SKM-1 (cell line): ENCODE data around the gene BCLAF1.
"Not testable (repeated sequence)": the region's sequence is repeated elsewhere in the genome, so short reads cannot be mapped to it uniquely, and the experiment has no call there.

Experiments used
- DNase-seq: peaks from one replicate; lab custom pipeline; 2025; ENCODE audit not compliant: unreplicated experiment; lab: John Stamatoyannopoulos, UW

The BCLAF1 gene

DNA sequence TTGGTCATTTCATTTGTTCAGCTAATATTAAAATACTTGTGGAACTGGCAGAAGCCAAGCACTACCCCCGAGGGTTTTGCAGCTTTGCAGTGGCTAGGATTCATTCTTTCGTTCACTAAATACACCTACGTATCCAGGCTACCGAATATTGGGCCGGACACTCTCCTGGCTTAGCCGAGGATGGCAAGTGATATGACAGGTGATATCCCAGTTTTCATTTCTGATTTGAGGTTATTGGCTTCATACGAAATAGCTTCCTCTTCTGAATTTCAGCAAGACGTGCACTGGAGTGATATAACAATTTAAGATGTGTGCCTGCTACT, 39.0 kb downstream of the BCLAF1 start:
- DNase-seq = no peak

DNA sequence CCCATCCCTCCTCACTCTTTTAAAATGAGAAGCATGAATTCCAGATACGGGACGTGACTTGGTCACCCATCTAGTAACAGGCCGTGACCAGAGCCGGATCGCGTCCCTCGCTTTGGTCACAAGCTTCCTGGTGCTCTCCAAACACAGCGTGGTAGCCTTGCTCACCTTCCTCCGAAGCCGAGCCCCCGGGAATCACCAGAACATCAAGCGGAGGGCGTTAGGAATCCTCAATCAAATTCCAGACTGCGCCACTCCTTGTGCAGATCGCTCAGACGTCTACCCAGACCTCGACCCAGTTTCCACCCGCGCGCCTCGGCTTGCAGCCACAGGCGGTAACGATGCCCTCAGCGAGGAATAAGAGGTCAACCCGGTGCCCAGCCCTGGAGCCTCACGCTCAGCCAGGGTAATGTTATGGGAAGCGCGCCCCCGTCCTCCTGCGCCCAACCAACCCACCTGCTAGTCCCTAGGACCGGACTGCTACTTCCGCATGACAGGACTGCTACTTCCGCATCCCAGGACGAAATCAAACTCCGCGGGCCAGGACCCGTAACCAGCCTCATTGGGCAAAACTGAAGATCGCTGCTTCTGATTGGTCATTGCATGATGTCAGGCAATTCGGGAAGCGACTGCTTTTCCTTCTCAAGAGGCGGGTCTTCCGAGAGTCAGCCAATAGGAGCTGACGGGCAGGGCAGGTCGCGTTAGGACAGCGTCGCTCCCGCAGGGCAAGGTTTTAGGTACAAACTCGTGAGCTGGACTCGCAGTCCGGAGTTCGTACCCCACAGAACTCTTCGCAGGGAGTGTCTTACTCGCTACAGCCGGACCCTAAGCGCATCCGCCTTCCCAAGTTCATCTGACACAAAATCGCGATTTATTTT, 39.6 kb downstream of the BCLAF1 start, which contains the start of gene MTFR2:
MTFR2 (minus strand) TSS at position 501 of the 875 bp plus-strand sequence. CDS start 1,212 bp downstream, outside the sequence.
- peak; percentile 98 for DNase-seq

DNA sequence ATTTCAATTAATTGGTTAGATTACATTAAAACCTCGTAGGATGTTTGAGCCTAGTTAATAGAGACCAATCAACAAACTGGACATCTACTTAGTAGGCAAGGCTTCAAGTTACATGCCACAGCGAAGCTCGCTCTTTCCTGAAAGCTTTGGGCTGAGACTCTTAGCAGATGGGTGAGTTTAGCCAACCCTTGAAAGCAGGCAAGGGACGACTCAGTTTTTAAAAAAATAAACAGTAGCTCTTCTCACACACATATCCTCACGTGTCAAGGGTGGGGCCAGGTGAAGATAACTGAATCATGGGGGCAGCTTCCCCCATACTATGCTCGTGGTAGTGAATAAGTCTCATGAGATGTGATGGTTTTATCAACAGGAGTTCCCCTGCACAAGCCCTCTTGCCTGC, 40.3 kb downstream of the BCLAF1 start:
- DNase-seq = no peak

GRCh38 chr6:136244061-136244616, 45.5 kb downstream of the BCLAF1 start:
- no peak for DNase-seq

DNA sequence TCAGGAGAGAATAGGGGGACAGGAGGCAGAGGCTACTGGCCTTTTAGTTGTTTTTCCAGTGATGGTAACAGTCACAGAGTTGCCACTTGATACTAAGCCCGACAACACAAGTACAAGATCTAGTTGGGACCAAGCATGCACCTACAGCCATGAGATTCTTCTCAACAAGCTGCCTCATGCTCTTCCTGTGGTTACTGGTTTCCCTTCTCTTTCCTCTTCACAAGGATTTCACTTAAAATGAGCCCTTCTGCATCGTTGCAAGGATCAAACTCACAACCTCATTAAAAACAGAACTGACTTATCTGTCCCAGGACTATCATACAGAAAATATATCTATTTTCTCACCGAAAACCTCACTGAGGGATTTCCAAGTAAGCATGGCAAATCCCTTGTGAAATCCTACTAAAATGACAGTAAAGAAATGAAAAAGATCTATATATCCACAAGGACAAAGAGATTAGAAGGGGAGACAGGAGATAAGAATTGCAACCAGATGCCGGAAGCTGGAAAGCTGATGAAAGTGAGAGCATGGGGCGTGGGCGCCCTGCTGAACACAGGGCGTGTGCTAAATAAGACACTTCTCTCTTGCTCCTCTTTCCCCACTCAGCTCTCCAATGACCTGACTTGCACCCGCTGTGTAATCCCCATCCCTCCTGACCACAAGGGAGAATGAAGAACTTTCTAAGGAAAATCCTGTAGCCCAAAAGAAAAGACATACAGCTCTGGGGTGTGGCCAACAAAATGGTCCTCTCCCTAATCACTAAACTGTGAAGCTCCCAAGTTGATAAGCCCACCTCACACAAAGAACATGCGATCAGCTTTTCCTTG, 53.0 kb downstream of the BCLAF1 start:
- no peak for DNase-seq

DNA sequence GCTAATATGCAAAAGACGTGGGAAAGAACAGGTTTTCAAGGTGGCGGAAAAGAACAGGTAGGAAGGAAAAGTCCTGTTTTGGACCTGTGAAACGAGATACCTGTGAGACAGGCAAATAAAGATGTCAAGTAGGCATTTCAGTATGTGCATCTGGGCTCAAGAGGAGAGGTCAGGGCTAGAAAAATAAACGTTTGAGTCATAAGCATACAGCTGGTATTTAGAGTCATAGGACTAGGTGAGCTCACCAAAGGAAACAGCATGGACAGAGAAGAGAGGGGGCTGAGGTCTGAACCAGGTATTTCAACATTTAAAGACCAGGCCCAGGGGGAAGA, 54.4 kb downstream of the BCLAF1 start:
- no peak for DNase-seq

GRCh38 chr6:136232701-136233100, 56.9 kb downstream of the BCLAF1 start:
- no peak for DNase-seq

DNA sequence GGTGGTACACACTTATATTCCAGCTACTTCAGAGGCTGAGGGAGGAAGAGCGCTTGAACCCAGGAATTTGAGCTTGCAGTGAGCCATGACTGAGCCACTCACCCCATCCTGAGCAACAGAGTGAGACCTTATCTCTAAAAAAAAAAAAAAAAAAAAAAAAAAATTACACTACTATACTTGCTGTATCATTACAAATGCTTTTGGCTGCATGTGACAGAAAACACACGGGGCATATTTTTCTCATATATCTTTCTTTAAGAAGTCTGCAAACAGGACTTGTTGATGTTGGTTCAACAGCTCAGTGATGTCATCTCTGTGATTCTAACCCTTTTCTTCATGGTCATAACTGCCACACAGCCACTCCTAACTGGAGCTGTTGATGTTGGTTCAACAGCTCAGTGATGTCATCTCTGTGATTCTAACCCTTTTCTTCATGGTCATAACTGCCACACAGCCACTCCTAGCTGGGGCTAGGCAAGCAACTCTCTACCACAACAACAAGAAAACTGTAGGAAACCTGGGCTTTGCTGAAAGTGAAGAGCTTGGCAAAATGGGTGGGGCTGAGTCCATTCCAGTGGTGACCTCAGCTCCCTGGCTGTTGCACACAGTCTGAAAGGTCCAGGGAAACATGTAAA, 59.3 kb downstream of the BCLAF1 start:
- DNase-seq = no peak

DNA sequence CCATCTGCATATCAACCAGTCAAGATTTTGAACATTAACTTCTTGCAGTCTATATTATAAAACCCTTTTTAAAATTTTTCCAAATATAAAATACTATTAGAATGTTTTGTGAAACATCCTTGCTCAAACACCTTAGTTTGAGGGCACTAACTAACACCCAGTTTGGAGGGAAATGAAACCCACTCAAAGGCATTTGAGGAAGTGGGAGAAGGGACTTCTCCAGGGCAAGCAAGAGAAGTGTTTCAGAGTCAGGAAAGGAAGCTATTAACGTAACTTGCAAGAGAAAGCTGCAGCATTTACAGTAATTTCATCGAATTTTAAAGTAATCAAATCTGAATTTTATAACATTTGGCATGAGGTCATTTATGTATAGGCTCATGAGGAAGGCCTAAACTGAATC, 60.8 kb downstream of the BCLAF1 start:
- no peak for DNase-seq

- no peak for DNase-seq
These were observed 62.8 kb downstream of the BCLAF1 start for GRCh38 chr6:136226674-136227377.

- DNase-seq = peak; percentile 45
These were observed 63.5 kb downstream of the BCLAF1 start for GRCh38 chr6:136226027-136226673.

GRCh38 chr6:136225496-136225895, 64.2 kb downstream of the BCLAF1 start:
- DNase-seq = no peak

DNA sequence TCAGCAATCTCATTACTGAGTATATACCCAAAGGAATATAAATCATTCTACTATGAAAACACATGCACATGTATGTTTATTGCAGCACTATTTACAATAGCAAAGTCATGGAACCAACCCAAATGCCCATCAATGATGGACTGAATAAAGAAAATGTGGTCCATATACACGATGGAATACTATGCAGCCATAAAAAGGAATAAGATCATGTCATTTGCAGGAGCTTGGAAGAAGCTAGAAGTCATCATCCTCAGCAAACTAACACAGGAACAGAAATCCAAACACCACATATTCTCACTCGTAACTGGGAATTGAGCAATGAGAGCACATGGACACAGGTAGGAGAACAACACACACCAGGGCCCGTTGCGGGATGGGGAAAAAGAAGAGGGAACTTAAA, 64.7 kb downstream of the BCLAF1 start:
- not testable (repeated sequence) for DNase-seq

DNA sequence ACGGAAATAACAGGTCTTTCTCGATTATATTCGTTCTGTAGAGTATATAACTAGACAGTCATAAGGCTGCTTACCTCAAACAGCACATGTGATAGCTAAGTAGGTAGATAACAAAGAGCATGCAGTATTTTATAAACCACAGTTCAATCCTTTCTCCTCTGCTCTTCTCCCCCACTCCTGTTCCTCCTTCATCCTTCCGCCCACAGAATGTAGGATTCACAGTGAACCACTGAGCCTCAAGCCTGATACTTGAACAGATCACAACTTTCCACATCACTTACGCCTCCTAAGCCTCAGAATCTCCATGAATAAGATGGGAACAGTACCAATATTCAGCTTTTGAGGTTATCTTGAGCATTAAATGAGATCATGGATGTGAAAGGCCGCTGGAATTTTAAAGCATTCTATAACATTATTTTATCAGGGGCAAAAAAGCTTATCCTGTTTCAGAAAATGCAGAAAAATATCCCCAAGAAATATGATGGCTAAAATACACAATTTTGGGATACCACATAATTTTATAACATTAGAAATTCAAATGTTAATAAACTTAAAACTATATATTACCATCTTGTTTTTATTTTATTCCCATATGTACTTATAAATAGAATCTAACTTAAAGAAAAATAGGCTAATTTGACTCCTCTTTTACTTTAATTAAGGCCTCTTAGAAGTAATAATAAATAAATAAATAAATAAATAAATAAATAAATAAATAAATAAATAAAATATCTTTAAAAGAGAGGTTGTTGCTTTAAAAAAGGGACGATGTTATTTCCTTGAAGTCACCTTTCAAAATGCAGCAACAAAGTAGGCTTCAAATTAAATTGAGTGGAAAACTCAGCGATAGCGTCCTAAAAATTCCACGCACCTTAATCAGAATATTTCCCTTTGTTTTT, 72.9 kb downstream of the BCLAF1 start:
- DNase-seq = no peak

DNA sequence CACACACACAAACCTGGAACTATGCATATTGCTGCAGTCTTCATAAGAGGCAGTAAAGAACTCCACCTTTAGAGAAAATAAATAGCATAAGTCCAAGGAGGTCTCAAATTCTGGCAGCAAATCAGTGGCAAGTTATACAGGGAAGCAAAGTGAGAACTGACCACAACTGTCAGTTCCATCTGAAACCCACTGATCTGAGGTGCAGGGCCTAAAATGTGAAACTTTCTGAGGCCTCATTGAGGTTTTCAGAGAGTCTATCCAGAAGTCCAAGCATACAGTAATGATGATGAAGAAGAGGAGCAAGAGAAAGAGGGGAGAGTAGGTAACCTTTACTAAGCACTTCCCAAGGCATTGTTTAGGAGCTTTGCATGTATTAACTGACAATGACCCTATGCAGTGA, 75.8 kb downstream of the BCLAF1 start:
- no peak for DNase-seq

DNA sequence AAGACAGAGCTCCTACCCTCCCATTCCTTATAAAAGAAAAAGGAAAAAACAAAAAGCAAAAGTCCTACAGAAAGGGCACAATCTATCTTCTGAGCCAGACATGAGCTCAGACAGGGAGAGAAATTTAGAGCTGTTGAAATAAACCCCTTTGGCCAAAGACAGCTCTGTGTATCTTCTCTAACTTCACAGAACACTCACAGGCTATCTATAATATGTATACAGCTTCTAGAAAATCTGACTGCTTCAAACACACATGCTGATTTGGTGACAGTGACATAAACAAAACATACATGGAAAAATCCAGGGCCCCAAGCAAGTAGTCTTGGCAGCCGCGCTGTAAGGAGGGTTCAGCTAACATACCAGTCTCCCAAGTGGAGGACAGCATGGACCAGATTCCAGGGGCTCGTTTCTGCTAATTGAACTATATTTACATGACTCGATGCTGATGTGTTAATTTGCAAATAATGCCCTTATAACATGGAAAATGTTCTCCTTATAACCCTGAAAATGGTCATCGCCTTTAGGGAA, 76.6 kb downstream of the BCLAF1 start:
- no peak for DNase-seq

DNA sequence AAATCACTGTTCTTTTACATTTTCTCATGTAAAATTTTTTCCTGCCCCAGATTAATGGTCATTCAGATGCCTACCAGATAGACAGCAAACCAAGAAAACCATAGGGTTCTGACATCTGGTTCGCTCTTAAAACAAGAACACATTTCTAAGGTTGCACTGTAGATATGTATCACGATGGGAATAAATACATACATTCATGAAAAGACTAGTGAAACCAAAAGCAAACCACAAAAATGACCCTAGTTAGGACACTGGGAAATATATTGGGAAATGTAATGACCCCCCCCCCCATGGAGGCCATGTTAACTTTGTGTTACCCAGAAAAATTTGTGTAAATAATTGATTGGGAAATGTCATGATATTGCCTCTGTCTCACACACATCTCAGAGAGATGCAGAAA, 77.0 kb downstream of the BCLAF1 start:
- no peak for DNase-seq

DNA sequence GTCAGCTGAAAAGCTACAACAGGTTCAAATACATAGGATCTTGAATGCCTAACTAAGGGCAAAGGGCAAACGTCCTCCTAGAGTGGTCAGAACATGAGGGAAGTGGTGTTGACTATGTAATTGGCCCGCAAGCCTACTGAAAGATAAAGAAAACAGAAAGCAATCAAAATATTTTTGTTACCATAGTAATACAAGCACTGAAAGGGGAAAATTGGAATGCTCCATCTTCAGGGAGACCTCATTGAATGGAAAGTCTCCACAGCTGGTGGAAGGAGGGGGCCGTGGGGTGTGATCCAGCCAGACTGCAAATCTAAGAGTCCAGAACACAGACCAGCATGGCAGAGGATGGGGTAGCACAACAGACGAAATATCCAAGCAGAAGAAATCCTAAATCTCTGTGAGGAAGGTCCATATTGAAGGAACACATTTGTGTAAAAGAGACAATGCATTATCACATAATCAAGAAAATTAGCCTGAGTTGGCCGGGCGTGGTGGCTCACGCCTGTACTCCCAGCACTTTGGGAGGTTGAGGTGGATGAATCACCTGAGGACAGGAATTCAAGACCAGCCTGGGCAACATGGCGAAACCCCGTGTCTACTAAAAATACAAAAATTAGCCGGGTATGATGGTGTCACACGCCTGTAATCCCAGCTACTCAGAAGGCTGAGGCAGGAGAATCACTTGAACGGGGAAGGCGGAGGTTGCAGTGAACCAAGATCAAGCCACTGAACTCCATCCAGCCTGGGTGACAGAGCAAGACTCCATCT, 79.1 kb downstream of the BCLAF1 start:
- no peak for DNase-seq
